RWPE2 (cell line): ENCODE data around the gene TAF5L.
"Not testable (repeated sequence)": the region's sequence is repeated elsewhere in the genome, so short reads cannot be mapped to it uniquely, and the experiment has no call there.

Experiments used
- ATAC-seq: fragments of 200-7000 bp; cut with Tn5 transposase; 3 replicates; pipeline ENCODE4 v1.9.1; 2021; ENCODE audit warnings: low read depth
- DNase-seq: peaks from one replicate; pipeline ENCODE4 v3.0.0-alpha.2; 2020; ENCODE audit warnings: low spot score
- H3K27ac ChIP-seq: fragments of 450-650 bp; 2 replicates; pipeline ENCODE4 v1.5.1; 2017; ENCODE audit warnings: mild to moderate bottlenecking; ENCODE audit not compliant: poor library complexity, severe bottlenecking
- H3K27me3 ChIP-seq: fragments of 250-450 bp; sonication (Bioruptor Pico); 2 replicates; pipeline ENCODE4 v1.5.1; 2021; ENCODE audit warnings: mild to moderate bottlenecking, moderate library complexity; ENCODE audit not compliant: insufficient read depth, poor library complexity, severe bottlenecking
- H3K36me3 ChIP-seq: fragments of 250-450 bp; sonication (Bioruptor Pico); 2 replicates; pipeline ENCODE4 v1.5.1; 2020; ENCODE audit warnings: low read depth, mild to moderate bottlenecking, moderate library complexity
- H3K4me1 ChIP-seq: fragments of 250-450 bp; sonication (Bioruptor Pico); 2 replicates; pipeline ENCODE4 v1.5.1; 2021; ENCODE audit warnings: mild to moderate bottlenecking, moderate library complexity; ENCODE audit not compliant: insufficient read depth, poor library complexity, severe bottlenecking
- H3K4me3 ChIP-seq: fragments of 250-450 bp; sonication (Bioruptor Pico); 2 replicates; pipeline ENCODE4 v1.5.1; 2021; ENCODE audit warnings: mild to moderate bottlenecking, moderate library complexity; ENCODE audit not compliant: severe bottlenecking
- H3K9me3 ChIP-seq: fragments of 250-450 bp; sonication (Bioruptor Pico); 2 replicates; pipeline ENCODE4 v1.5.1; 2021; ENCODE audit warnings: mild to moderate bottlenecking, moderate library complexity; ENCODE audit not compliant: severe bottlenecking
- TF ChIP-seq, protein P1 (sequence below): fragments of 450-650 bp; IDR thresholded peaks from one replicate; pipeline ENCODE4 v1.5.1; 2017; ENCODE audit warnings: mild to moderate bottlenecking, moderate library complexity; ENCODE audit not compliant: poor library complexity, severe bottlenecking

TAF5L gene

GRCh38 chr1:229561141-229561540 lies 64.8 kb downstream of the TAF5L start:
- Histone ChIP-seq H3K36me3 (no peaks in the 10 kb centered on the region), H3K9me3 (no peaks in the 10 kb centered on the region), H3K4me3 (no peak overlapping the region), H3K27me3 (no peaks in the 10 kb centered on the region), H3K27ac (no peak overlapping the region), H3K4me1 (no peaks in the 10 kb centered on the region)
- no peak for DNase-seq
- TF ChIP-seq, protein P1, sequence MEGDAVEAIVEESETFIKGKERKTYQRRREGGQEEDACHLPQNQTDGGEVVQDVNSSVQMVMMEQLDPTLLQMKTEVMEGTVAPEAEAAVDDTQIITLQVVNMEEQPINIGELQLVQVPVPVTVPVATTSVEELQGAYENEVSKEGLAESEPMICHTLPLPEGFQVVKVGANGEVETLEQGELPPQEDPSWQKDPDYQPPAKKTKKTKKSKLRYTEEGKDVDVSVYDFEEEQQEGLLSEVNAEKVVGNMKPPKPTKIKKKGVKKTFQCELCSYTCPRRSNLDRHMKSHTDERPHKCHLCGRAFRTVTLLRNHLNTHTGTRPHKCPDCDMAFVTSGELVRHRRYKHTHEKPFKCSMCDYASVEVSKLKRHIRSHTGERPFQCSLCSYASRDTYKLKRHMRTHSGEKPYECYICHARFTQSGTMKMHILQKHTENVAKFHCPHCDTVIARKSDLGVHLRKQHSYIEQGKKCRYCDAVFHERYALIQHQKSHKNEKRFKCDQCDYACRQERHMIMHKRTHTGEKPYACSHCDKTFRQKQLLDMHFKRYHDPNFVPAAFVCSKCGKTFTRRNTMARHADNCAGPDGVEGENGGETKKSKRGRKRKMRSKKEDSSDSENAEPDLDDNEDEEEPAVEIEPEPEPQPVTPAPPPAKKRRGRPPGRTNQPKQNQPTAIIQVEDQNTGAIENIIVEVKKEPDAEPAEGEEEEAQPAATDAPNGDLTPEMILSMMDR: no peak
- ATAC-seq: no peak

DNA sequence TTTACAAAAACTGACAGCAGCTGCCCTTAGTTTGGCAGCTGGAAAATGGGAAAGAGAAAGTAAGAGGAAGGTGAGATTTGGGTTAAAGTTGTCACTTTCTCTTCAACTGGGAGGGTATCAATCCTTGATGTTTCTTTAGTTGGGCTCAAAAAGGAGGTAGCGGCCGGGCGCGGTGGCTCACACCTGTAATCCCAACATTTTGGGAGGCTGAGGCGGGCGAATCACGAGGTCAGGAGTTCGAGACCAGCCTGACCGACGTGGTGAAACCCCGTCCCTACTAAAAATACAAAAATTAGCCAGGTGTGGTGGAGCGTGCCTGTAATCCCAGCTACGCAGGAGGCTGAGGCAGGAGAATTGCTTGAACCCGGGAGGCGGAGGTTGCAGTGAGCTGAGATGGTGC lies 65.8 kb downstream of the TAF5L start:
- not testable (repeated sequence) for H3K9me3 ChIP-seq, H3K4me3 ChIP-seq, H3K36me3 ChIP-seq, H3K27me3 ChIP-seq, DNase-seq, ATAC-seq, H3K4me1 ChIP-seq, H3K27ac ChIP-seq

DNA sequence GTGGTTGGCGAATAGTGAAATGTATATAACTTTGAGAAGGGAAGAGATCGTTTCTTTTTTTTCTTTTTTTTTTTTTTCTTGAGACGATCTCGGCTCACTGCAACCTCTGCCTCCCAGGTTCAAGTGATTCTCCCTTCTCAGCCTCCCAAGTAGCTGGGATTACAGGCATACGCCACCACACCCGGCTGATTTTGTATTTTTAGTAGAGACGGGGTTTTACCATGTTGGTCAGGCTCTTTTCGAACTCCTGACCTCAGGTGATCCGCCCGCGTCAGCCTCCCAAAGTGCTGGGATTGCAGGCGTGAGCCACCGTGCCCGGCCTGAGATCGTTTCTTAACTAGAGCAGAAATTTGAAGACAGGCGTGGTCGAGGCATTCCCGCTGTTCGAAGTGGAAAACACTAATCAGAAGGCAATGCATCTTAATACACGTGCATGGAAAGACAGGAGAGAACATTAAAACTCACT lies 66.6 kb downstream of the TAF5L start:
- H3K9me3 ChIP-seq, H3K4me1 ChIP-seq, ATAC-seq, H3K36me3 ChIP-seq, DNase-seq, H3K27me3 ChIP-seq: not testable (repeated sequence)
- Histone ChIP-seq H3K4me3 (peak overlapping the region; percentile 95), H3K27ac (peak overlapping the region; percentile 52)

GRCh38 chr1:229558460-229559335 lies 67.2 kb downstream of the TAF5L start, which contains the start of gene ABCB10:
ABCB10 (minus strand) TSS chr1:229558707; CDS start chr1:229558652, 55 bp downstream.
- H3K9me3 ChIP-seq: no peaks in the 10 kb centered on the region
- H3K27ac ChIP-seq: peak within 1 kb of the TSS; percentile 52
- DNase-seq (peak; percentile 75), ATAC-seq (peak; percentile 86)
- no peaks in the 10 kb centered on the region for H3K4me1 ChIP-seq
- no peaks in the 10 kb centered on the region for H3K27me3 ChIP-seq
- H3K36me3 ChIP-seq: no peaks in the 10 kb centered on the region
- peak within 1 kb of the TSS; percentile 95 for H3K4me3 ChIP-seq
- TF ChIP-seq, protein P1: peak; percentile 58

GRCh38 chr1:229557913-229558414 lies 68.0 kb downstream of the TAF5L start:
- Histone ChIP-seq H3K27me3 (no peaks in the 10 kb centered on the region), H3K4me3 (peak overlapping the region; percentile 95), H3K4me1 (no peaks in the 10 kb centered on the region), H3K9me3 (no peaks in the 10 kb centered on the region), H3K36me3 (no peaks in the 10 kb centered on the region), H3K27ac (peak overlapping the region; percentile 52)
- DNase-seq: no peak
- ATAC-seq: 0 out of 3 replicates have a peak, but pooled peaks have one; percentile 3
- TF ChIP-seq, protein P1: no peak
